A549 (cell line): ENCODE data around the gene STOML3. TPM values are rescaled to one million over a fixed set of nuclear protein-coding genes. Genes with fewer than 3 reads are reported as not detected.

Experiments used
- ATAC-seq, 2 experiments: fragments of 200-7000 bp in 1 of 2; fragments of >200 bp in 1 of 2; cut with Nextera tagmentation in 1 of 2; cut with Tn5 transposase in 1 of 2; 3 replicates each; pipeline versions ENCODE4 v1.8.0 to v1.9.1; 2018 to 2020; ENCODE audit warnings: mild to moderate bottlenecking in 1 of 2, moderate library complexity in 1 of 2
- CTCF ChIA-PET: fragments of 300-600 bp; sonication (Branson Sonifier 250); formaldehyde crosslinking; extraction: SDS; loops from one replicate; lab custom pipeline; 2021; ENCODE audit warnings: antibody characterized with exemption, inconsistent platforms; lab: Yijun Ruan, JAX
- POLR2A ChIA-PET: fragments of 350-600 bp; formaldehyde crosslinking; extraction: SDS; loops from one replicate; lab custom pipeline; 2021; ENCODE audit warnings: antibody characterized with exemption, inconsistent platforms; lab: Yijun Ruan, JAX
- DNase-seq, 2 experiments: peaks; one replicate each; pipeline versions ENCODE4 v3.0.0 to v3.0.0-alpha.2; 2011 to 2016; ENCODE audit warnings: low read depth in 1 of 2, low spot score in 1 of 2
- FAIRE-seq: peaks from 2 replicates; lab custom pipeline; 2011; peaks lifted over from hg19 to GRCh38; lab: Jason Lieb, UNC
- H3K27ac ChIP-seq, 2 experiments: fragments of >200 bp; sonication (Bioruptor Twin); formaldehyde crosslinking; 3 replicates each; pipeline ENCODE4 v1.5.1; 2016 to 2017
- H3K4me1 ChIP-seq: fragments of >200 bp; sonication (Bioruptor Twin); formaldehyde crosslinking; 3 replicates; pipeline ENCODE4 v1.6.1; 2016
- H3K4me2 ChIP-seq: fragments of >200 bp; sonication (Bioruptor Twin); formaldehyde crosslinking; 3 replicates; pipeline ENCODE4 v1.6.1; 2016
- H3K4me3 ChIP-seq: fragments of >200 bp; sonication (Bioruptor Twin); formaldehyde crosslinking; 3 replicates; pipeline ENCODE4 v1.5.1; 2016
- H3K9me3 ChIP-seq: fragments of >200 bp; sonication (Bioruptor Twin); formaldehyde crosslinking; 3 replicates; pipeline ENCODE4 v1.6.1; 2016
- BHLHE40 ChIP-seq: IDR thresholded peaks from 2 replicates; pipeline ENCODE4 v1.6.1; 2012; ENCODE audit warnings: low read depth, low read length, inconsistent platforms
- CBX8 ChIP-seq: fragments of 200-600 bp; sonication (generic); IDR thresholded peaks from 2 replicates; pipeline ENCODE4 v1.6.1; 2016
- CHD2 ChIP-seq: fragments of 150-350 bp; IDR thresholded peaks from 2 replicates; pipeline ENCODE4 v1.6.1; 2014; ENCODE audit warnings: low read length; ENCODE audit not compliant: partially characterized antibody
- CHD4 ChIP-seq: fragments of 200-600 bp; sonication (generic); IDR thresholded peaks from 2 replicates; pipeline ENCODE4 v1.6.1; 2016; ENCODE audit warnings: antibody characterized with exemption, mild to moderate bottlenecking, borderline replicate concordance
- E2F6 ChIP-seq: IDR thresholded peaks from 2 replicates; pipeline ENCODE4 v1.6.1; 2012; ENCODE audit warnings: low read depth, borderline replicate concordance
- EHMT2 ChIP-seq: fragments of 200-600 bp; sonication (generic); IDR thresholded peaks from 2 replicates; pipeline ENCODE4 v1.6.1; 2016; ENCODE audit warnings: antibody characterized with exemption, low read depth, mild to moderate bottlenecking, moderate library complexity
- ELK1 ChIP-seq: fragments of 150-350 bp; IDR thresholded peaks from 2 replicates; pipeline ENCODE4 v1.6.1; 2014; ENCODE audit warnings: low read depth, mild to moderate bottlenecking, low read length
- FOSB ChIP-seq: fragments of 250-450 bp; sonication (Bioruptor Pico); IDR thresholded peaks from 2 replicates; pipeline ENCODE4 v1.5.0; 2020; ENCODE audit warnings: mild to moderate bottlenecking, moderate library complexity
- FOSL2 ChIP-seq, 2 experiments: fragments of 450-650 bp in 1 of 2; fragments of >200 bp in 1 of 2; sonication (Bioruptor Twin) in 1 of 2; formaldehyde crosslinking; IDR thresholded peaks; 2 replicates each; pipeline versions ENCODE4 v1.5.0 to v1.6.1; 2016 to 2020; ENCODE audit warnings: mild to moderate bottlenecking in 1 of 2, moderate library complexity in 1 of 2
- GATA3 ChIP-seq: IDR thresholded peaks from 2 replicates; pipeline ENCODE4 v1.6.1; 2012; ENCODE audit warnings: borderline replicate concordance
- HES2 ChIP-seq: fragments of >200 bp; sonication (Bioruptor Twin); formaldehyde crosslinking; IDR thresholded peaks from 2 replicates; pipeline ENCODE4 v1.6.1; 2016
- HEYL ChIP-seq: fragments of 250-450 bp; sonication (Bioruptor Pico); IDR thresholded peaks from 2 replicates; pipeline ENCODE4 v1.8.0; 2021; ENCODE audit warnings: mild to moderate bottlenecking, moderate library complexity
- HOXA7 ChIP-seq: fragments of 250-450 bp; sonication (Bioruptor Pico); IDR thresholded peaks from 2 replicates; pipeline ENCODE4 v1.5.0; 2020; ENCODE audit warnings: mild to moderate bottlenecking, moderate library complexity
- HOXB5 ChIP-seq: fragments of 250-450 bp; sonication (Bioruptor Pico); IDR thresholded peaks from 2 replicates; pipeline ENCODE4 v1.5.0; 2020; ENCODE audit warnings: mild to moderate bottlenecking, moderate library complexity
- JUN ChIP-seq, 2 experiments: fragments of >200 bp; sonication (Bioruptor Twin); formaldehyde crosslinking; IDR thresholded peaks; 2 replicates in 1 of 2; 3 replicates in 1 of 2; pipeline ENCODE4 v1.6.1; 2016 to 2017
- NPAS2 ChIP-seq: fragments of 250-450 bp; sonication (Bioruptor Pico); IDR thresholded peaks from 2 replicates; pipeline ENCODE4 v1.8.0; 2022; ENCODE audit warnings: mild to moderate bottlenecking, moderate library complexity, borderline replicate concordance
- PBX3 ChIP-seq: IDR thresholded peaks from 2 replicates; pipeline ENCODE4 v1.6.1; 2012
- PHF8 ChIP-seq: fragments of 200-600 bp; sonication (generic); IDR thresholded peaks from 2 replicates; pipeline ENCODE4 v1.6.1; 2016; ENCODE audit warnings: low read depth, mild to moderate bottlenecking, antibody characterized with exemption, moderate library complexity, borderline replicate concordance
- POLR2A ChIP-seq: IDR thresholded peaks from 2 replicates; pipeline ENCODE4 v1.6.1; 2012; ENCODE audit warnings: mild to moderate bottlenecking, low read length
- POLR2AphosphoS2 ChIP-seq: conservative IDR thresholded peaks from 2 replicates; pipeline ENCODE4 v1.6.1; 2012; ENCODE audit warnings: low read length, improper control_type of control experiment, inconsistent platforms
- RAD21 ChIP-seq, 2 experiments: fragments of >200 bp in 1 of 2; sonication (Bioruptor Twin) in 1 of 2; formaldehyde crosslinking in 1 of 2; IDR thresholded peaks in 1 of 2; conservative IDR thresholded peaks in 1 of 2; 2 replicates in 1 of 2; 3 replicates in 1 of 2; pipeline ENCODE4 v1.6.1; 2012 to 2018; ENCODE audit warnings: inconsistent platforms in 1 of 2
- RARB ChIP-seq: fragments of 250-450 bp; sonication (Bioruptor Pico); IDR thresholded peaks from 2 replicates; pipeline ENCODE4 v1.8.0; 2021; ENCODE audit warnings: mild to moderate bottlenecking, moderate library complexity
- RCOR1 ChIP-seq: fragments of 150-350 bp; IDR thresholded peaks from 2 replicates; pipeline ENCODE4 v1.6.1; 2014; ENCODE audit warnings: antibody characterized with exemption, low read length, low read depth
- RNF2 ChIP-seq: fragments of 200-600 bp; sonication (generic); IDR thresholded peaks from 2 replicates; pipeline ENCODE4 v1.6.1; 2016; ENCODE audit warnings: low read depth, mild to moderate bottlenecking, antibody characterized with exemption, moderate library complexity, borderline replicate concordance
- SMC3 ChIP-seq: fragments of >200 bp; sonication (Bioruptor Twin); formaldehyde crosslinking; IDR thresholded peaks from 3 replicates; pipeline ENCODE4 v1.6.1; 2018; ENCODE audit warnings: inconsistent platforms
- USF2 ChIP-seq: fragments of 450-650 bp; IDR thresholded peaks from 2 replicates; pipeline ENCODE4 v1.6.1; 2014; ENCODE audit warnings: antibody characterized with exemption
- ZSCAN20 ChIP-seq: fragments of 250-450 bp; sonication (Bioruptor Pico); IDR thresholded peaks from 2 replicates; pipeline ENCODE4 v1.8.0; 2022; ENCODE audit warnings: mild to moderate bottlenecking, moderate library complexity
- WGBS: methylation state at CpG from one replicate; pipeline ENCODE4 v1.1.6; 2017; ENCODE audit errors: missing lambda C conversion rate; 5-methylcytosine and 5-hydroxymethylcytosine counted together
- polyA minus RNA-seq: library from RNA; depleted of rRNA, polyadenylated mRNA; stranded (reverse); fragments of >200 nt; gene quantifications from 2 replicates; pipeline ENCODE4 v1.2.3, GENCODE V29; 2011; rRNA and poly(A)+ RNA removed
- polyA plus RNA-seq, 4 experiments: library from polyadenylated mRNA; depleted of rRNA in 3 of 4; stranded (reverse); fragments of >200 nt; fragmentation: RNase III in 1 of 4; extraction: RNeasy Plus Mini Kit Qiagen cat#74134 plus additional on column Dnase treatment in 1 of 4; gene quantifications; 2 replicates in 3 of 4; 3 replicates in 1 of 4; pipeline ENCODE4 v1.2.3, GENCODE V29; 2011 to 2017

The STOML3 gene
- polyA plus RNA-seq (2011; rRNA removed) (not detected in 2 replicates), polyA plus RNA-seq (2017; fragmentation: RNase III; extraction: RNeasy Plus Mini Kit Qiagen cat#74134 plus additional on column Dnase treatment) (not detected in 3 replicates), polyA minus RNA-seq (not detected in 2 replicates)
- not detected in 2 replicates for polyA plus RNA-seq (2012; cell fraction: cytosol; rRNA removed)
- not detected in 2 replicates for polyA plus RNA-seq (2012; cell fraction: nucleus; rRNA removed)

GRCh38 chr13:38990693-38991092 is at the start of gene STOML3:
Gene STOML3, minus strand, starts transcription at chr13:38990831. Its CDS starts 110 bp downstream, at chr13:38990721.
- DNase-seq (no peak), ATAC-seq (no peak), FAIRE-seq (no peak)
- H3K4me3 ChIP-seq: no peak within 1 kb of the TSS
- no peak within 1 kb of the TSS for H3K4me2 ChIP-seq
- no peaks in the 10 kb centered on the region for H3K4me1 ChIP-seq
- no peak within 1 kb of the TSS for H3K27ac ChIP-seq
- TF ChIP-seq USF2 (no peak), RAD21 (conservative IDR thresholded peaks at IDR 0.05 in 1 of 2, IDR thresholded peaks at IDR 0.05 in 1 of 2) (no peak), HES2 (no peak), FOSB (CRISPR knock-in tag) (no peak), CBX8 (no peak), E2F6 (no peak), NPAS2 (CRISPR knock-in tag) (no peak), EHMT2 (no peak), POLR2AphosphoS2 (no peak), BHLHE40 (no peak), POLR2A (no peak), HOXA7 (CRISPR knock-in tag) (no peak), GATA3 (no peak), CHD4 (no peak), ZSCAN20 (CRISPR knock-in tag) (no peak), CHD2 (no peak)
- ChIA-PET CTCF (interaction anchor here (1.4 kb wide), 1 partner anchor 7 kb away, joined by 5 read pairs; no protein-coding TSS in a partner anchor), POLR2A (no interaction called here)
- no peaks in the 10 kb centered on the region for H3K9me3 ChIP-seq

GRCh38 chr13:39040206-39040605 is 49.6 kb upstream of the STOML3 start:
- 89% methylated on average over 1 of the region's 1 CpG for WGBS
- Histone ChIP-seq H3K4me2 (no peak overlapping the region), H3K9me3 (no peaks in the 10 kb centered on the region), H3K27ac (no peak overlapping the region), H3K4me1 (peaks cover 10% of the 10 kb centered on the region; the same call in 2 of the 3 replicates), H3K4me3 (no peak overlapping the region)
- no peak for TF ChIP-seq RNF2
- TF ChIP-seq JUN (IDR thresholded peaks at IDR 0.05): no peak
- TF ChIP-seq PHF8: no peak
- no peak for TF ChIP-seq HOXB5 (CRISPR knock-in tag)
- TF ChIP-seq RCOR1: no peak
- no peak for TF ChIP-seq POLR2A
- TF ChIP-seq ELK1: no peak
- TF ChIP-seq HEYL: no peak
- ChIA-PET CTCF (no interaction called here), POLR2A (no interaction called here)
- FAIRE-seq: no peak
- no peak for DNase-seq
- no peak for ATAC-seq

GRCh38 chr13:39039041-39039440 is 48.4 kb upstream of the STOML3 start:
- no peak for ATAC-seq
- CTCF ChIA-PET: no interaction called here
- no peak for FAIRE-seq
- peak overlapping the region; percentile 81 to 97 for H3K27ac ChIP-seq
- H3K4me3 ChIP-seq: peak overlapping the region; percentile 75
- H3K4me1 ChIP-seq: peaks cover 14% of the 10 kb centered on the region; the same call in 2 of the 3 replicates
- TF ChIP-seq PBX3 (no peak), NPAS2 (CRISPR knock-in tag) (no peak), CBX8 (no peak), RARB (CRISPR knock-in tag) (no peak), FOSL2 (IDR thresholded peaks at IDR 0.05) (no peak), FOSL2 (CRISPR knock-in tag; IDR thresholded peaks at IDR 0.05) (no peak), SMC3 (no peak)
- TF ChIP-seq, all 56 proteins: peak for 0
- DNase-seq: no peak
- POLR2A ChIA-PET: no interaction called here
- WGBS: 23% methylated on average over 7 of the region's 7 CpGs
- Histone ChIP-seq H3K4me2 (peak overlapping the region; percentile 84), H3K9me3 (no peaks in the 10 kb centered on the region)
